Natural killer cell (primary cell): ENCODE measurements around the gene ATOH8. TPM values are rescaled to one million over a fixed set of nuclear protein-coding genes. Genes with fewer than 3 reads are reported as not detected.

Source experiments
- ATAC-seq, 3 donors: fragments of 150-1000 bp in 2 of 3; fragments of 200-7000 bp in 1 of 3; cut with Tn5 transposase; 1 replicate in 1 of 3; 2 replicates in 2 of 3; pipeline ENCODE4 v1.10.0; 2021; ENCODE audit warnings: mild to moderate bottlenecking in 2 of 3, moderate library complexity in 2 of 3
- DNase-seq, 2 donors: peaks; one replicate each; pipeline versions ENCODE4 v3.0.0 to v3.0.0-alpha.2; 2013 to 2021; ENCODE audit warnings: mixed read lengths in 1 of 2
- H3K27ac ChIP-seq: one replicate; pipeline ENCODE4 v1.5.1; 2013; ENCODE audit warnings: mild to moderate bottlenecking, low read length
- H3K27me3 ChIP-seq: one replicate; pipeline ENCODE4 v1.6.1; 2013; ENCODE audit warnings: low read length; ENCODE audit not compliant: control insufficient read depth, insufficient read depth
- H3K36me3 ChIP-seq: one replicate; pipeline ENCODE4 v1.6.1; 2013; ENCODE audit warnings: low read length; ENCODE audit not compliant: control insufficient read depth, insufficient read depth
- H3K4me1 ChIP-seq: one replicate; pipeline ENCODE4 v1.6.1; 2013; ENCODE audit warnings: low read length; ENCODE audit not compliant: control insufficient read depth, insufficient read depth
- H3K4me3 ChIP-seq: one replicate; pipeline ENCODE4 v1.5.1; 2013; ENCODE audit warnings: low read length
- H3K9me3 ChIP-seq: one replicate; pipeline ENCODE4 v1.6.1; 2013; ENCODE audit warnings: low read length; ENCODE audit not compliant: control insufficient read depth, insufficient read depth
- H3K27ac Mint-ChIP-seq, 2 donors: one replicate each; pipeline ENCODE4 v1.8.0; 2022; ENCODE audit warnings: mild to moderate bottlenecking in 2 of 2, mixed read lengths in 2 of 2, moderate library complexity in 1 of 2
- H3K27me3 Mint-ChIP-seq, 2 donors: one replicate each; pipeline ENCODE4 v1.8.0; 2022; ENCODE audit warnings: low read depth in 2 of 2, mixed read lengths in 2 of 2
- H3K36me3 Mint-ChIP-seq: one replicate; pipeline ENCODE4 v1.8.0; 2022; ENCODE audit warnings: mixed read lengths
- H3K4me1 Mint-ChIP-seq, 2 donors: one replicate each; pipeline ENCODE4 v1.8.0; 2022; ENCODE audit warnings: mixed read lengths in 2 of 2
- H3K4me3 Mint-ChIP-seq: one replicate; pipeline ENCODE4 v1.8.0; 2022; ENCODE audit warnings: mild to moderate bottlenecking, moderate library complexity, mixed read lengths
- H3K9me3 Mint-ChIP-seq, 2 donors: one replicate each; pipeline ENCODE4 v1.8.0; 2022; ENCODE audit warnings: mixed read lengths in 2 of 2
- CTCF ChIP-seq: fragments of 200-600 bp; IDR thresholded peaks from one replicate; pipeline ENCODE4 v1.8.0; 2022; ENCODE audit warnings: antibody characterized with exemption
- WGBS: methylation state at CpG from one replicate; pipeline ENCODE4 v1.1.7; 2013; ENCODE audit warnings: missing lambda C conversion rate; ENCODE audit not compliant: insufficient coverage; 5-methylcytosine and 5-hydroxymethylcytosine counted together
- intact Hi-C: fragments of 100-400 bp; cut with micrococcal nuclease; formaldehyde crosslinking; loops from one replicate; pipeline ENCODE4 v1.14.2; 2022
- total RNA-seq, 4 donors: library from RNA; stranded (reverse); fragments of 120-200 nt in 1 of 4; gene quantifications; one replicate each; pipeline versions ENCODE4 v1.2.3 to v1.2.4, GENCODE V29; 2013 to 2022

The ATOH8 gene
- total RNA-seq, 3 donors from 2014 or later (not counting 1 experiment from before 2014, with no cell fraction given) = 0.23 TPM; not detected in 2

GRCh38 chr2:85794038-85794441 lies 40.2 kb downstream of the ATOH8 start:
- Histone ChIP-seq H3K4me3 (no peak overlapping the region), H3K9me3 (no peaks in the 10 kb centered on the region), H3K27me3 (no peaks in the 10 kb centered on the region), H3K27ac (no peak overlapping the region), H3K4me1 (no peaks in the 10 kb centered on the region), H3K36me3 (no peaks in the 10 kb centered on the region)
- Mint-ChIP-seq H3K4me3 (no peak overlapping the region), H3K4me1 (no peaks in the 10 kb centered on the region), H3K27me3 (peaks cover 15 to 25% of the 10 kb centered on the region in 2 donors), H3K27ac (no peak overlapping the region), H3K9me3 (no peaks in the 10 kb centered on the region), H3K36me3 (no peaks in the 10 kb centered on the region)
- TF ChIP-seq CTCF = no peak
- intact Hi-C loops = no loop called here
- no peak for ATAC-seq
- no peak for DNase-seq
- WGBS = 94% methylated on average over 3 of the region's 3 CpGs

- Histone ChIP-seq H3K4me3 (no peak overlapping the region), H3K36me3 (no peaks in the 10 kb centered on the region), H3K9me3 (no peaks in the 10 kb centered on the region), H3K27me3 (no peaks in the 10 kb centered on the region), H3K4me1 (no peaks in the 10 kb centered on the region), H3K27ac (no peak overlapping the region)
- no peak for DNase-seq
- ATAC-seq = no peak
- Mint-ChIP-seq H3K9me3 (no peaks in the 10 kb centered on the region), H3K4me1 (no peaks in the 10 kb centered on the region), H3K4me3 (no peak overlapping the region), H3K27me3 (peaks cover 15 to 27% of the 10 kb centered on the region in 2 donors), H3K27ac (no peak overlapping the region), H3K36me3 (no peaks in the 10 kb centered on the region)
- intact Hi-C loops = no loop called here
- 87% methylated on average over 14 of the region's 14 CpGs for WGBS
- no peak for TF ChIP-seq CTCF
These were observed 40.8 kb downstream of the ATOH8 start for GRCh38 chr2:85794491-85795121.

DNA sequence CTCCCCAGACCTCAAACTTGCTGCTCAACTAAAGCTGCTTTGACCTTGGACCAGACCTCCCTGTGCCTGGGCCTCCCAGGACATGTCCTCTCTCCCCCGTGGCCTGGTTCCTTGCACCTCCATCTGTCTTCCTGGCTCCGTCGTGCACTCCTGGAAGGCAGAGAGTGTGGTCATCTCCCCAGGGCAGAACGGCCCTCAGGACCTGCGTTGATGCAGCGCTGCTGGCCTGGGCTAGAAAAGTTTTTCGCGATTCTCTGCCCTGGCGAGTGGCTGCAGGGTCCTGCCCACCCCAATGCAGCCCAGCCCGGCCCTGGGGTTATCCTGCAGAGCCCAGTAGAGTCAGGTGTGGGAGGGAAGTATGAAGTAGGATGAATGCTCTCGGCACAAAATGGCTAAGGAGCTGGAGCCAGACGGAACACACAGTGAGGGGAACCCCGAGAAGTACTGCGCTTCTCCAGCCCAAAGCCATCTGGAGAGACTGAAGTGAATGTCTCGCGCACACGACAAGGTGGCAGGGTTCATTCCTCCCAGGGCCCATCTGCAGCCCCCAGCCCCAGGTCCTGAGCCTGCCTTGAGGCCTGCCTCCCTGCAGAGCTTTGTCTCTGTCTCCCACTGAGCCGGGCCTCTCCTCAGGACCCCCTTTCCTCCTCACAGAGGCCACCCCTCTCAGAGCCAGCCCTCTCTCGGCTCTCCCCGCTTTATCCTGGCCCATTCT lies 41.7 kb downstream of the ATOH8 start:
- H3K4me1 Mint-ChIP-seq = no peaks in the 10 kb centered on the region
- ATAC-seq (no peak), DNase-seq (no peak)
- H3K9me3 Mint-ChIP-seq = no peaks in the 10 kb centered on the region
- H3K27me3 Mint-ChIP-seq = peaks cover 24% of the 10 kb centered on the region in 2 donors
- H3K27ac Mint-ChIP-seq = no peak overlapping the region
- Histone ChIP-seq H3K4me1 (no peaks in the 10 kb centered on the region), H3K9me3 (no peaks in the 10 kb centered on the region), H3K4me3 (no peak overlapping the region), H3K27ac (no peak overlapping the region), H3K27me3 (no peaks in the 10 kb centered on the region), H3K36me3 (no peaks in the 10 kb centered on the region)
- no peak overlapping the region for H3K4me3 Mint-ChIP-seq
- no peaks in the 10 kb centered on the region for H3K36me3 Mint-ChIP-seq
- TF ChIP-seq CTCF = no peak
- intact Hi-C loops = no loop called here
- WGBS = 92% methylated on average over 20 of the region's 20 CpGs

- Histone ChIP-seq H3K36me3 (no peaks in the 10 kb centered on the region), H3K9me3 (no peaks in the 10 kb centered on the region), H3K27me3 (no peaks in the 10 kb centered on the region), H3K4me1 (no peaks in the 10 kb centered on the region), H3K27ac (no peak overlapping the region), H3K4me3 (no peak overlapping the region)
- Mint-ChIP-seq H3K36me3 (no peaks in the 10 kb centered on the region), H3K4me1 (no peaks in the 10 kb centered on the region), H3K27me3 (peaks cover 24 to 29% of the 10 kb centered on the region in 2 donors), H3K4me3 (no peak overlapping the region), H3K9me3 (no peaks in the 10 kb centered on the region), H3K27ac (no peak overlapping the region)
- DNase-seq (no peak), ATAC-seq (no peak)
- 88% methylated on average over 6 of the region's 6 CpGs for WGBS
- intact Hi-C loops = no loop called here
- no peak for TF ChIP-seq CTCF
These were observed 42.2 kb downstream of the ATOH8 start for GRCh38 chr2:85796046-85796340.
